Astrocyte (in vitro differentiated cells and primary cell): Measurements from ENCODE around the gene APH1A.

Experiments
- CTCF ChIP-seq: IDR thresholded peaks from 2 replicates; pipeline ENCODE4 v1.5.1; 2011; ENCODE audit warnings: low read depth, mild to moderate bottlenecking, inconsistent platforms, low read length, moderate library complexity; ENCODE audit not compliant: insufficient read depth
- EZH2 ChIP-seq: IDR thresholded peaks from 2 replicates; pipeline ENCODE4 v1.6.1; 2012; ENCODE audit warnings: mild to moderate bottlenecking, low read length, inconsistent platforms; ENCODE audit not compliant: insufficient read depth

- TF ChIP-seq CTCF (no peak), EZH2 (no peak)
Observed at GRCh38 chr1:150233359-150234308, 35.2 kb downstream of the APH1A start.
